Hepatocyte (in vitro differentiated cells): Measurements from ENCODE around the gene SEPTIN11.

Experiments used
- CTCF ChIP-seq: fragments of 200-600 bp; sonication (generic); IDR thresholded peaks from 2 replicates; pipeline ENCODE4 v1.5.1; 2016; ENCODE audit warnings: antibody characterized with exemption, mild to moderate bottlenecking; ENCODE audit not compliant: poor library complexity
- EZH2 ChIP-seq: fragments of 200-600 bp; sonication (generic); IDR thresholded peaks from 2 replicates; pipeline ENCODE4 v1.6.1; 2016; ENCODE audit warnings: antibody characterized with exemption, mild to moderate bottlenecking, borderline replicate concordance
- EZH2phosphoT487 ChIP-seq: fragments of 200-600 bp; sonication (generic); IDR thresholded peaks from one replicate; pipeline ENCODE4 v1.6.1; 2018; ENCODE audit warnings: antibody characterized with exemption, mild to moderate bottlenecking, low read depth, moderate library complexity; ENCODE audit not compliant: unreplicated experiment, severe bottlenecking

GRCh38 chr4:76902233-76902890, 47.2 kb upstream of the SEPTIN11 start:
- TF ChIP-seq CTCF, result no peak
- TF ChIP-seq EZH2phosphoT487, result no peak
- TF ChIP-seq EZH2, result no peak
